ENCODE data around the gene ATRIP.

ATRIP gene

GRCh38 chr3:48409291-48410201 lies 37.0 kb upstream of the ATRIP start:
- in situ Hi-C loops (cut with HindIII; ENCODE audit: low sequenced_read_pairs) = loop anchor here (5.0 to 10.0 kb wide), 2 partner anchors 67 to 135 kb away; no protein-coding TSS in a partner anchor

DNA sequence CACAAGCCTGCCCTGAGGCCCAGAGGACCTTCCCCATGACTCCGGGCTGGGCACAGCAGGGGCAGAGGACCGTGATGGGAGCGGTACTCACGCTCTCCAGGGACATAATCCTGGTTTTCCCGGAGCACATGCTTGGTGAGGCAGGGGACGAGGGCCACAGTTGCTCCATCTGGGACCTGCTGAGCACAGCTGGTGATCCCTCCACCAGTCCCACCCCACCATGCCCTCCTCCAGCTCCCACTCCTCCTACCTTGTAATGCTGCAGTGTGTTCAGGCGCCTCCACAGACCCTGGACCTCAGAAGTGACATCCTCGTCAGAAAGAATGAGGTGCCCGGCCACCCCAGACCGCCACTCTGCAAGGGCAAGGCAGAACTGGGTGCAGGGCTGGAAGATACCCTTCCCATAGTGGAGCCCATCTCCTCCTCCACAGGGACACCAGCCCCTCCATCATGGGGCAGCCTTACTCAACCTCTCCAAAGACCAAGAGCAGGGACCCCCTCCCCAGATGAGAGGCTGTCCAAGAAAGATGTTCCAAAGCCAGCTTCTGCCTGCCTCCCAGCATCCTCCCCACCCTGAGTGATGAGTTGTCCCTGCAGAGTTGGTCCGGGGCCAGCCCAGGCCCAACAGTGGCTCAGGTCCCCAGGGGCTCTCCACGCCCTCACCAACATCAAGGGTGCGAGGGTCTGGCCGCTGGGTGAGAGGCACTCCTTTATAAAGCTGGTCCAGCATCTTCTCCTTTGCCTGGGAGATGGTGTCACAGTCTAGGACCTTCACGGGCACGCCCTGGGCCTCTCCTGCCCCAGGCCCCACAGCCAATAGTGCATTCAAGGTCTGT lies 36.1 kb upstream of the ATRIP start:
- in situ Hi-C loops (cut with HindIII; ENCODE audit: low sequenced_read_pairs) = loop anchor here (5.0 to 10.0 kb wide), 2 partner anchors 68 to 136 kb away; no protein-coding TSS in a partner anchor

- in situ Hi-C loops (cut with HindIII; ENCODE audit: low sequenced_read_pairs) = loop anchor here (5.0 to 10.0 kb wide), 2 partner anchors 69 to 136 kb away; no protein-coding TSS in a partner anchor
Observed at GRCh38 chr3:48411041-48411588, 35.4 kb upstream of the ATRIP start.

DNA sequence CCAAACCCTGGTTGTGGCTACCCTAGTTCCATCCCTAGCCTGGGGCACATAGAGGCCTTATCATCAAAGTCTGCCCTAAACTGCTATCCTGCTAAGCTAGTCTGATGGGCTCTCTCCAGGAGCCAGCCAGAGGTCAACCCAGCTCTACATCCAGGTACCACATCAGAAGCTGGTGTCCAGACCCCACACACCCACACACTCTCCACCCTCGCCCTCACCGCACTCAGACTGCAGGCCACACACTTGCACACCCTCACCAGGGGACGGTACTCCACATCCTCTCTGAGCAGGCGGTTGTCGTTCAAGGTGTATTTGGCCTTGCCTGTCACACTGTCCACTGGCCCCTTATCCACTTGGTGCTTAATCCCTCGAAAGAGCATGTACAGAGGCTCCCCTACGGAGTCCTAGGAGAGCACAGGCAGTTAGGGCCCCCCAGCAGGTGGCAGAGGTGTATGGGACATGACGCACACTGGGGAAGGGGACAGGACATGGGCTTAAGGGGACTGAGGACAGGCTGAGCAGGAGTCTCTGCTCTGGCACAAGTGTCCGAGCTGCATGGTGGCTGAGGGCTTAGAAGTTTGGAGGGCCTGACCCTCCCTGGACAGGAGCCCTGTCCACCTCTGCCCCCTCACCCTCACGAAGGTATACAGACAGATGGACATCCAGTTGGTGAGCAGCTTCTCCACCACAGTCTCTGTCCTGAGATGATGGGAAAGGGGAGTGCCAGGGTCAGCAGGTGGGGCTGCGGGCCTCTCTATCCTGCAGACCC lies 34.7 kb upstream of the ATRIP start:
- in situ Hi-C loops (cut with HindIII; ENCODE audit: low sequenced_read_pairs) = loop anchor here (5.0 to 10.0 kb wide), 2 partner anchors 69 to 137 kb away; no protein-coding TSS in a partner anchor

DNA sequence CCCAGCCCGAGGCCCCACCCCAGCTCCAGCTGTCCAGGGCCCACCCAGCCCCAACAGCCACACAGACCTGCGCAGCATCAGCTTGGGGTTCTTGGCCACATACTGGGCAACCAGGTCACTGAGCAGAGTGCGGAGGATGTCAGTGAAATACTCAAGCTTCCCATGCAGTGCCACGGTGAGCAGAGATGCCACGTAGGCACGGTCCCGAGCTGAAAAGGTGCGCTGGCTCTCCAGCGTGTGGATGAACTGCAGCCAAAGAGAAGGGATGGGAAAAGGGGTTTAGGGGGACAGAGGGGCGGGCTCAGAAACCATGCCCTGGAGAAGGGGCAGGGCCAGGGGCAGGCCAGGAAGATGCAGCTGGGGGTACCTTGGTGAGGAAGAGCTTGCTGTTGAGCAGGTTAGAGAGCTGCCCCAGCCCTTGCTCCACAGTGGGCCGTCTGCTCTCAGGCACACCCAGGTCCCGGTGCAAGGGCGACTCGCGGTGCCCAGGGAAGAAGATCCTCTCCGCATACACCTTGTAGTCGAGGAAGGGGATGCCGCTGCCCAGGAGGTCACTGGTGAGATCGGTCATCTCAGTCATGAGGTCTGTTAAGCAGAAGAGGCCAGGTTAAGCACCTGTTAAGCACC lies 34.0 kb upstream of the ATRIP start:
- in situ Hi-C loops (cut with HindIII; ENCODE audit: low sequenced_read_pairs) = loop anchor here (5.0 to 10.0 kb wide), 2 partner anchors 70 to 138 kb away; no protein-coding TSS in a partner anchor

- in situ Hi-C loops (cut with HindIII; ENCODE audit: low sequenced_read_pairs) = loop anchor here (5.0 to 10.0 kb wide), 2 partner anchors 71 to 138 kb away; no protein-coding TSS in a partner anchor
Observed at GRCh38 chr3:48413086-48413485, 33.5 kb upstream of the ATRIP start.

- in situ Hi-C loops (cut with HindIII; ENCODE audit: low sequenced_read_pairs) = loop anchor here (5.0 to 10.0 kb wide), 2 partner anchors 71 to 139 kb away; no protein-coding TSS in a partner anchor
Observed at GRCh38 chr3:48413611-48414010, 32.9 kb upstream of the ATRIP start.

DNA sequence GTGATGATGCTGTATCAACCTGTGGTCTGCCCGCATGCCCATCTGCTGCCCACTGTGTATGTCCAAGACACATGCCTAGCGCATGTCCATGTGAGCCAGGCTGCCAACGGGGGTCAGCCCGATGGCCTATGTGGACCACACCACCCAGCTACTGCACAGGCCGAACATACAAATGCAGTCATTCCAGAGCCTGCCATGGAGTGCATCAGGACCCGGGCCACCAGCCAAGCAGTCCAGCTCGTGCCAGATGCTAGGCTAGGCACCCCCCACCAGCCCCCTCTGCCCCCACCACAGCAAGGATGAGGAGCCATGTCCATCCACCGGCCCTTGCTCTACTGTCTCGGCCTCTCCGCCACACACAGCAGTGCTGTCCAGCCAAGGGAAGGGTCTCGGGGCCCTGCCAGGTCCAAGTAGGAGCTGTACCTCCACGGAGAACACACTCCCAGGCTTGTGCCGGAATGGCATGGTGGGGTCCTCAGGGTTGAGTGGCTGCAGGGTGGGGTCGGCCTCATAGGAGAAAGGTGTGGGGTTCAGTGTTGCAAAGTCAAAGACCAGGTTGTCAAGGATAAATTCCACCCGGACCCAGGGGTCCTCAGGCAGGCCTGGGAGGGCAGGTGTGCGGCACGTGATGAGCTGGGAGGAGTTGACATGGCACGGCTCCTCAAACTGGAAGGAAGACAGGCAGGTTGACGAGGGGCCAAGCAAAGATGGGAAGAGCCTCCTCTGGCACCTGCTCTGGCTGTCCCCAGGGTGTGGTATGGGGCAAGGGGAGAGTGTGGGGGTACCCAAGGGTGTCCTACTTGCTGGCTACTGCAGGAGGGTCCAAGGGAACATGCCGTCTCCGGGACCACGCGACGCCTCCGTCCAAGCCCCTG lies 31.9 kb upstream of the ATRIP start:
- in situ Hi-C loops (cut with HindIII; ENCODE audit: low sequenced_read_pairs) = loop anchor here (5.0 to 10.0 kb wide), 2 partner anchors 72 to 140 kb away; no protein-coding TSS in a partner anchor

DNA sequence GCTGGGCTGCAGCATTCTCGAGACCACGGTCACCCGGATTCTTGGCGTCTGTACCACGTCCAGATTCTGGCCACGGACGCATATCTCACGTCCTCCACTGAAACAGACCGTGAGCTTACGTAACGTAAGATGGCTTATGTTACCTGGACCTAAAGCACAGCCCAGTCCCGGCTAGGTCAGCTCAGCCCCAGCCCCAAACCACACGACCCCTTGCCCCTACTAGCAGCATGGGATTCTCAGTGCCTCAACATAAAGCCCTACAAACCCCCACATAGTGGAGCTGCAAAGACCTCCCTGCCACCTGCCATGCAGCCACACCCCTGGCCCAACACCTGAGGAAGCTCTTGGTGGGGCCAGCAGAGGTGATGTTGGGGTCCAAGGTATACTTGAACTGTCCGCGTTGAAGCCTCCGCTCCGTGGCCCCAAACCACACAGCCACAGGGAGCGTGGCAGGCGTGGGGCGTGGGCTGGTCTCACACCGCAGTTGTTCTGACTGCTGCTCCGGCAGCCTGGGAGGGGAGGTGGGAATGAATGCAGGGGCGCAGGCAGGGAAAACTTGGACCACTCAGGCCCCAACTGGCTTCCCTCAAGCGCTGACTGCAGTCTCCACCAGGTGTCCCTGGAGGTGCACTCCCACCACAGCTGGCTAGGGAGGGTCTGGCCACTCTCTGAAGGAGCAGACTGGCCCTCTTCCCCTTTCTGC lies 31.1 kb upstream of the ATRIP start:
- in situ Hi-C loops (cut with HindIII; ENCODE audit: low sequenced_read_pairs) = loop anchor here (10.0 kb wide), 1 partner anchor 141 kb away; no protein-coding TSS in a partner anchor

DNA sequence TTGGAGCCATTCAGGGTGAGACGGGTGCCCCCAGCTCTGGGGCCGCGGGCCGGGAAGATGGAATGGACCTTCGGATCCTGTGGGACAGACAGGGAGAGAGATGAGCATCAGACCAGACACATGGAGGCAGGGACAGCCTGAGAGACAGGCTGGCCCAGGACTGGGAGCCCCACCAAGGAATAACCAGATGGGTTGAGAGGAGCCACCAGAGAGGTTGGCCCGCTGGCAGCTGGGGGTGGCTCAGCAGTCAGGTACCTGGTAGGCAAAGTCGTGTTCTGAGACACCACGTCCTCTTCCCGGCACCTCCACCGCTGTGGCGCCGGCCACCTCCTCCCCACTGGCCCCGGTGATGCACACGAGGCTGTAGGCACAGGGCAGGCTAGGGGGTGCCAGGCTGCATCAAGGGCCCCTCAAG lies 30.4 kb upstream of the ATRIP start:
- in situ Hi-C loops (cut with HindIII; ENCODE audit: low sequenced_read_pairs) = loop anchor here (10.0 kb wide), 1 partner anchor 141 kb away; no protein-coding TSS in a partner anchor

DNA sequence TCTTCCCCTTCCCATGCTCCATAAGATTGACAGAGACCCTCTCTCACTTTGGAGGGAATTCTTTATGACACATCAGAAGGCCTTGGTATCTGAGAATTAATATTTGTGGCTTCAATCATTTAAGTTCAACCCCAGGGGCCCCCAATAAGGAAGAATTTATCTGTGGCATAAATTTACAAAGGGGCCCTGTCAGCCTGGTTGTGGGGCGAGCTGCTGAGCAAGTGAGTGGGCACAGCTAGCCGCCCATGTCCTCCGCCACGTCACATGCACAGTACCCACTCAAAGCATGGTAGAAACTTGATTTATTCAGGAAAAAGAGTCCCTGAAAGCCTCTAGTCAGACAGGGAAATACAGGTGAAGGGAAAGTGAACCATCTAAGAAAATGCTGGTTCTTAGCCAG lies 30.0 kb upstream of the ATRIP start:
- in situ Hi-C loops (cut with HindIII; ENCODE audit: low sequenced_read_pairs) = loop anchor here (10.0 kb wide), 1 partner anchor 142 kb away; no protein-coding TSS in a partner anchor

GRCh38 chr3:48417529-48418108 lies 28.9 kb upstream of the ATRIP start:
- in situ Hi-C loops (cut with HindIII; ENCODE audit: low sequenced_read_pairs) = loop anchor here (10.0 kb wide), 1 partner anchor 143 kb away; no protein-coding TSS in a partner anchor

DNA sequence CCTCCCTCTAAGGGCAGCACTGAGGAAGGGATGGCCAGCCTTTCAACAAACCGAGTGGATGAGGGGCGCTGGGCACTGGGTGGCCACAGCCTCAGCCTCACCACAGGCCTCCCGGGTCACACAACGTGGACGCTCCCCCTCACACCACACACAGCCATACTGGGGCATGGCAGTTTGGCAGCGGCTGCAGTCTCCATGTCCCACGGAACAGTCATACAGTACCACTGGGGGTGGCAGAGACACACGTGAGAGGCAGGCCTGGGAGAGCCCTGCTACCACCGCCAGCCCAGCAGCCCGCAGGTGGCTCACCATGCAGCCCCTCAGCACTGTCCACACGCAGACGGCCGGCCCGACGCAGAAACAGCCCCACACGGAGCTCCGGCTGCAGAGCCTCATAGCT lies 28.4 kb upstream of the ATRIP start:
- in situ Hi-C loops (cut with HindIII; ENCODE audit: low sequenced_read_pairs) = loop anchor here (10.0 kb wide), 1 partner anchor 143 kb away; no protein-coding TSS in a partner anchor

GRCh38 chr3:48418651-48419050 lies 27.9 kb upstream of the ATRIP start:
- in situ Hi-C loops (cut with HindIII; ENCODE audit: low sequenced_read_pairs) = loop anchor here (10.0 kb wide), 1 partner anchor 144 kb away; no protein-coding TSS in a partner anchor

DNA sequence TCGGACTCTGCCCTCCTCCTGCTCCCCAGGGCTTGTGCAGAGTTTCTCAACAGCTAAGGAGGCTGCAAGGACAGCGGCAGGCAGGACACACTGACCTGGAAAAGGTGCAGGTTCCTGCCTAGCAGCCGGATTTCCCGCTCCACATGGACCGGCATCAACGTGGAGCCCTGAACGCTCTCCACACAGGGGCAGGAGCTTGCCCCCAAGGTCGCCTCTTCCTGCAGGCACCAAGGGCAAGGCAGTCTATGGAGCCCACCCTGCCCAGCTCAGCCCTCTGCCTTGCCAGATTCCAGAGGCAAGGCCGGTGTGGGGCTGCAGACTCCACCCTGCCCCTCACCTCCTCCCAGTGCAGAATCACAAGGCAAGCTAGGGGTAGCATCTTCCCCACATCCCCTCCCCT lies 27.4 kb upstream of the ATRIP start:
- in situ Hi-C loops (cut with HindIII; ENCODE audit: low sequenced_read_pairs) = loop anchor here (10.0 kb wide), 1 partner anchor 144 kb away; no protein-coding TSS in a partner anchor

GRCh38 chr3:48419597-48419996 lies 26.9 kb upstream of the ATRIP start:
- in situ Hi-C loops (cut with HindIII; ENCODE audit: low sequenced_read_pairs) = loop anchor here (10.0 kb wide), 1 partner anchor 145 kb away; no protein-coding TSS in a partner anchor

GRCh38 chr3:48420561-48420960 lies 26.0 kb upstream of the ATRIP start:
- in situ Hi-C loops (cut with HindIII; ENCODE audit: low sequenced_read_pairs) = no loop called here
